ENCODE results near the gene SDK1. TPM values are rescaled to one million over a fixed set of nuclear protein-coding genes. Genes with fewer than 3 reads are reported as not detected.

The SDK1 gene
- total RNA-seq, 1 experiment from 2014 or later: 9.3 TPM

DNA sequence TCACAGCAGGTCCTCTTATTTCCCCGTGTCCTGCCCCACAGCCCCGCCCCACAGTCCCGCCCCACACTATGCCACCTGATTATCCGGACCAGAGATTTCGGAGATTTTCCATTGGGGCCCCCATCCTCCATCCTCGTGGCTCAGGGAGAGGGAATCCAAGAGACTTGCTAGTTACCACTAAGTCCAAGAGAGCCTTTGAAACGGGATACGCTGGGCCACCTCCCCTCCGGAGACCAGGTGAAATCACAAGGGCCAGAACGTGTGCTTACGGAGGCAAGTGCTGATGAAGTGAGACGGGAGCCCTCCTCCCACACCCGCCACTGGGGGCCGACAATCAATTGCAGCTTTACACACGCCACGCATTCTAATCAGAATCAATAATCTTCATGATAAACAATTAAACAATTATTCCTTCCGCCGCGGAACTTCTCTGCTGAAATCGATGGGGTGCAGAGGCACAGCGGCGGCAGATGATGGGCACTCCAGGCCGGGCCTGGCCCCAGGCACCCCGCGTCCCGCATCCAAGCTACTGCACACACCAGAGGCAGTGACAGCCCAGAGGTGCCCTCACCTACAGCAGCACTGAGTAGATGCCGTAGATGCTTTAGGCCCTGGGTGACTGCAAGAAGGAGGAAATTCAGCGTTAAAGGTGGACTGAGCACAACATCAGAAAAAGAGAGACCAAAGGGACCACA is 847.0 kb downstream of the SDK1 start:
- H3K27me3 Mint-ChIP-seq (ENCODE audit: low read depth): no peaks in the 10 kb centered on the region; the same call in 1 of the 2 replicates
- H3K27ac Mint-ChIP-seq: no peak overlapping the region
- ChIA-PET POLR2A (no interaction called here), CTCF (no interaction called here)
- no peaks in the 10 kb centered on the region; the same call in 1 of the 2 replicates for H3K36me3 Mint-ChIP-seq
- H3K4me1 Mint-ChIP-seq: peaks cover 20% of the 10 kb centered on the region
- no peak for ATAC-seq
- H3K9me3 Mint-ChIP-seq: peaks cover 3% of the 10 kb centered on the region; the same call in 1 of the 2 replicates
- TF ChIP-seq USF2 (CRISPR knock-in tag; IDR thresholded peaks at IDR 0.05): no peak
- TF ChIP-seq SMAD3 (CRISPR knock-in tag; IDR thresholded peaks at IDR 0.05; ENCODE audit: borderline replicate concordance): no peak
- TF ChIP-seq, protein P1, sequence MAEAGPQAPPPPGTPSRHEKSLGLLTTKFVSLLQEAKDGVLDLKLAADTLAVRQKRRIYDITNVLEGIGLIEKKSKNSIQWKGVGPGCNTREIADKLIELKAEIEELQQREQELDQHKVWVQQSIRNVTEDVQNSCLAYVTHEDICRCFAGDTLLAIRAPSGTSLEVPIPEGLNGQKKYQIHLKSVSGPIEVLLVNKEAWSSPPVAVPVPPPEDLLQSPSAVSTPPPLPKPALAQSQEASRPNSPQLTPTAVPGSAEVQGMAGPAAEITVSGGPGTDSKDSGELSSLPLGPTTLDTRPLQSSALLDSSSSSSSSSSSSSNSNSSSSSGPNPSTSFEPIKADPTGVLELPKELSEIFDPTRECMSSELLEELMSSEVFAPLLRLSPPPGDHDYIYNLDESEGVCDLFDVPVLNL (CRISPR knock-in tag; IDR thresholded peaks at IDR 0.05; ENCODE audit: borderline replicate concordance, low read depth): no peak
- TF ChIP-seq ZBTB21 (CRISPR knock-in tag; IDR thresholded peaks at IDR 0.05; ENCODE audit: borderline replicate concordance): no peak
- no peak for TF ChIP-seq TP53 (CRISPR knock-in tag; IDR thresholded peaks at IDR 0.05)
- no peak for TF ChIP-seq ZNF423 (CRISPR knock-in tag; IDR thresholded peaks at IDR 0.05)
- TF ChIP-seq NFYB (CRISPR knock-in tag; conservative IDR thresholded peaks at IDR 0.05; ENCODE audit: low read depth): no peak
- TF ChIP-seq, protein P2, sequence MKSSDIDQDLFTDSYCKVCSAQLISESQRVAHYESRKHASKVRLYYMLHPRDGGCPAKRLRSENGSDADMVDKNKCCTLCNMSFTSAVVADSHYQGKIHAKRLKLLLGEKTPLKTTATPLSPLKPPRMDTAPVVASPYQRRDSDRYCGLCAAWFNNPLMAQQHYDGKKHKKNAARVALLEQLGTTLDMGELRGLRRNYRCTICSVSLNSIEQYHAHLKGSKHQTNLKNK (CRISPR knock-in tag; IDR thresholded peaks at IDR 0.05): no peak
- no peak for TF ChIP-seq ERG (CRISPR knock-in tag; IDR thresholded peaks at IDR 0.05)
- no peak for TF ChIP-seq ZNF532 (CRISPR knock-in tag; IDR thresholded peaks at IDR 0.05; ENCODE audit: borderline replicate concordance)
- TF ChIP-seq, protein P3, sequence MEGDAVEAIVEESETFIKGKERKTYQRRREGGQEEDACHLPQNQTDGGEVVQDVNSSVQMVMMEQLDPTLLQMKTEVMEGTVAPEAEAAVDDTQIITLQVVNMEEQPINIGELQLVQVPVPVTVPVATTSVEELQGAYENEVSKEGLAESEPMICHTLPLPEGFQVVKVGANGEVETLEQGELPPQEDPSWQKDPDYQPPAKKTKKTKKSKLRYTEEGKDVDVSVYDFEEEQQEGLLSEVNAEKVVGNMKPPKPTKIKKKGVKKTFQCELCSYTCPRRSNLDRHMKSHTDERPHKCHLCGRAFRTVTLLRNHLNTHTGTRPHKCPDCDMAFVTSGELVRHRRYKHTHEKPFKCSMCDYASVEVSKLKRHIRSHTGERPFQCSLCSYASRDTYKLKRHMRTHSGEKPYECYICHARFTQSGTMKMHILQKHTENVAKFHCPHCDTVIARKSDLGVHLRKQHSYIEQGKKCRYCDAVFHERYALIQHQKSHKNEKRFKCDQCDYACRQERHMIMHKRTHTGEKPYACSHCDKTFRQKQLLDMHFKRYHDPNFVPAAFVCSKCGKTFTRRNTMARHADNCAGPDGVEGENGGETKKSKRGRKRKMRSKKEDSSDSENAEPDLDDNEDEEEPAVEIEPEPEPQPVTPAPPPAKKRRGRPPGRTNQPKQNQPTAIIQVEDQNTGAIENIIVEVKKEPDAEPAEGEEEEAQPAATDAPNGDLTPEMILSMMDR (IDR thresholded peaks at IDR 0.05): no peak
- TF ChIP-seq NR1H2 (CRISPR knock-in tag; IDR thresholded peaks at IDR 0.05): no peak
- no peak for DNase-seq (ENCODE audit: low spot score)
- no peak overlapping the region for H3K4me3 Mint-ChIP-seq

- Mint-ChIP-seq H3K36me3 (no peaks in the 10 kb centered on the region; the same call in 1 of the 2 replicates), H3K4me3 (no peak overlapping the region), H3K27me3 (ENCODE audit: low read depth) (no peaks in the 10 kb centered on the region; the same call in 1 of the 2 replicates), H3K4me1 (peaks cover 11% of the 10 kb centered on the region), H3K9me3 (peaks cover 3% of the 10 kb centered on the region; the same call in 1 of the 2 replicates), H3K27ac (no peak overlapping the region)
- ChIA-PET POLR2A (no interaction called here), CTCF (no interaction called here)
- ATAC-seq (no peak), DNase-seq (ENCODE audit: low spot score) (no peak)
- TF ChIP-seq ZNF121 (CRISPR knock-in tag; IDR thresholded peaks at IDR 0.05) (no peak), SP1 (CRISPR knock-in tag; conservative IDR thresholded peaks at IDR 0.05) (no peak), ATF1 (CRISPR knock-in tag; IDR thresholded peaks at IDR 0.05) (no peak), ATF2 (CRISPR knock-in tag; IDR thresholded peaks at IDR 0.05; ENCODE audit: borderline replicate concordance, low read depth) (no peak), FOXJ3 (CRISPR knock-in tag; IDR thresholded peaks at IDR 0.05; ENCODE audit: borderline replicate concordance) (no peak)
- TF ChIP-seq, protein P4, sequence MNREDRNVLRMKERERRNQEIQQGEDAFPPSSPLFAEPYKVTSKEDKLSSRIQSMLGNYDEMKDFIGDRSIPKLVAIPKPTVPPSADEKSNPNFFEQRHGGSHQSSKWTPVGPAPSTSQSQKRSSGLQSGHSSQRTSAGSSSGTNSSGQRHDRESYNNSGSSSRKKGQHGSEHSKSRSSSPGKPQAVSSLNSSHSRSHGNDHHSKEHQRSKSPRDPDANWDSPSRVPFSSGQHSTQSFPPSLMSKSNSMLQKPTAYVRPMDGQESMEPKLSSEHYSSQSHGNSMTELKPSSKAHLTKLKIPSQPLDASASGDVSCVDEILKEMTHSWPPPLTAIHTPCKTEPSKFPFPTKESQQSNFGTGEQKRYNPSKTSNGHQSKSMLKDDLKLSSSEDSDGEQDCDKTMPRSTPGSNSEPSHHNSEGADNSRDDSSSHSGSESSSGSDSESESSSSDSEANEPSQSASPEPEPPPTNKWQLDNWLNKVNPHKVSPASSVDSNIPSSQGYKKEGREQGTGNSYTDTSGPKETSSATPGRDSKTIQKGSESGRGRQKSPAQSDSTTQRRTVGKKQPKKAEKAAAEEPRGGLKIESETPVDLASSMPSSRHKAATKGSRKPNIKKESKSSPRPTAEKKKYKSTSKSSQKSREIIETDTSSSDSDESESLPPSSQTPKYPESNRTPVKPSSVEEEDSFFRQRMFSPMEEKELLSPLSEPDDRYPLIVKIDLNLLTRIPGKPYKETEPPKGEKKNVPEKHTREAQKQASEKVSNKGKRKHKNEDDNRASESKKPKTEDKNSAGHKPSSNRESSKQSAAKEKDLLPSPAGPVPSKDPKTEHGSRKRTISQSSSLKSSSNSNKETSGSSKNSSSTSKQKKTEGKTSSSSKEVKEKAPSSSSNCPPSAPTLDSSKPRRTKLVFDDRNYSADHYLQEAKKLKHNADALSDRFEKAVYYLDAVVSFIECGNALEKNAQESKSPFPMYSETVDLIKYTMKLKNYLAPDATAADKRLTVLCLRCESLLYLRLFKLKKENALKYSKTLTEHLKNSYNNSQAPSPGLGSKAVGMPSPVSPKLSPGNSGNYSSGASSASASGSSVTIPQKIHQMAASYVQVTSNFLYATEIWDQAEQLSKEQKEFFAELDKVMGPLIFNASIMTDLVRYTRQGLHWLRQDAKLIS (CRISPR knock-in tag; IDR thresholded peaks at IDR 0.05; ENCODE audit: borderline replicate concordance): no peak
Observed at GRCh38 chr7:4149236-4149635, 848.2 kb downstream of the SDK1 start.

Measured in WTC11 (cell line).